Vagina (tissue), 2 donors: ENCODE measurements around the gene SLC5A6.

ENCODE experiments used
- CTCF ChIP-seq, 3 experiments: fragments of 450-650 bp in 2 of 3; fragments of 200-600 bp in 1 of 3; sonication (generic) in 1 of 3; IDR thresholded peaks; one replicate each; pipeline ENCODE4 v1.5.1; 2017 to 2019; ENCODE audit warnings: antibody characterized with exemption in 3 of 3, mild to moderate bottlenecking in 2 of 3, moderate library complexity in 2 of 3
- POLR2A ChIP-seq, 2 donors: fragments of 450-650 bp; IDR thresholded peaks; one replicate each; pipeline ENCODE4 v1.6.1; 2017; ENCODE audit warnings: antibody characterized with exemption in 2 of 2, mild to moderate bottlenecking in 2 of 2, moderate library complexity in 2 of 2

- no peak for TF ChIP-seq CTCF (IDR thresholded peaks at IDR 0.05)
- TF ChIP-seq POLR2A (IDR thresholded peaks at IDR 0.05), result no peak
These were observed 19.9 kb upstream of the SLC5A6 start for GRCh38 chr2:27231921-27232320.
